Osteocyte (in vitro differentiated cells): Measurements from ENCODE around the gene PTK7. TPM values are rescaled to one million over a fixed set of nuclear protein-coding genes. Genes with fewer than 3 reads are reported as not detected.

ENCODE experiments used
- DNase-seq: peaks from one replicate; pipeline ENCODE4 v3.0.0; 2021; ENCODE audit warnings: mixed read lengths; ENCODE audit not compliant: unreplicated experiment; ENCODE audit errors: extremely low spot score
- H3K27ac Mint-ChIP-seq: one replicate; pipeline ENCODE4 v1.8.0; 2021; ENCODE audit warnings: mild to moderate bottlenecking, mixed read lengths; ENCODE audit not compliant: unreplicated experiment
- H3K27me3 Mint-ChIP-seq: one replicate; pipeline ENCODE4 v1.8.0; 2021; ENCODE audit warnings: mixed read lengths; ENCODE audit not compliant: unreplicated experiment
- H3K36me3 Mint-ChIP-seq: one replicate; pipeline ENCODE4 v1.8.0; 2021; ENCODE audit warnings: mixed read lengths; ENCODE audit not compliant: unreplicated experiment
- H3K4me1 Mint-ChIP-seq: one replicate; pipeline ENCODE4 v1.8.0; 2021; ENCODE audit warnings: mixed read lengths; ENCODE audit not compliant: unreplicated experiment
- H3K4me3 Mint-ChIP-seq: one replicate; pipeline ENCODE4 v1.8.0; 2021; ENCODE audit warnings: mild to moderate bottlenecking, moderate library complexity, mixed read lengths; ENCODE audit not compliant: unreplicated experiment
- H3K9me3 Mint-ChIP-seq: one replicate; pipeline ENCODE4 v1.8.0; 2021; ENCODE audit warnings: mixed read lengths; ENCODE audit not compliant: unreplicated experiment
- total RNA-seq: library from RNA; stranded (reverse); gene quantifications from 2 replicates; pipeline ENCODE4 v1.2.1, GENCODE V29; 2021
- TF ChIP-seq, protein P1 (sequence below): fragments of 200-600 bp; sonication (generic); IDR thresholded peaks from 2 replicates; pipeline ENCODE4 v1.5.0; 2021; ENCODE audit warnings: antibody characterized with exemption, mild to moderate bottlenecking, moderate library complexity

PTK7 gene
- total RNA-seq, 1 donor from 2014 or later: 183 TPM

DNA sequence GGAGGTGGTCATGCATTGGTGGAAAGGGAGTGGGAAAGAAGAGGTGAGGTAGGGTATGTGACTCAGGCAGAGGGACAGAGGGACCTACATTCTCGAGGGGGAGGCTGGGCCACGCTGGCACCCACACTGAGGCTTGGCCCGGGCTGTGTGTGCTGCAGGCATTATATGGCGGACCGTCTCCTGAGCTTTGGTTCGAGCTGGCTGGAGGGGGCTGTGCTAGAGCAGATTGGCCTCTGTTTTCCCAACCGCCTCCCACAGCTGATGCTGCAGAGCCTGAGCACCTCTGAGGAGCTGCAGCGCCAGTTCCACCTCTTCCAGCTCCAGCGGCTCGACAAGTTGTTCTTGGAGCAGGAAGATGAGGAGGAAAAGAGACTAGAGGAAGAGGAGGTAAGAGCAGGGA, 129.7 kb downstream of the PTK7 start:
- H3K27ac Mint-ChIP-seq: no peak overlapping the region
- H3K27me3 Mint-ChIP-seq: no peaks in the 10 kb centered on the region
- TF ChIP-seq, protein P1, sequence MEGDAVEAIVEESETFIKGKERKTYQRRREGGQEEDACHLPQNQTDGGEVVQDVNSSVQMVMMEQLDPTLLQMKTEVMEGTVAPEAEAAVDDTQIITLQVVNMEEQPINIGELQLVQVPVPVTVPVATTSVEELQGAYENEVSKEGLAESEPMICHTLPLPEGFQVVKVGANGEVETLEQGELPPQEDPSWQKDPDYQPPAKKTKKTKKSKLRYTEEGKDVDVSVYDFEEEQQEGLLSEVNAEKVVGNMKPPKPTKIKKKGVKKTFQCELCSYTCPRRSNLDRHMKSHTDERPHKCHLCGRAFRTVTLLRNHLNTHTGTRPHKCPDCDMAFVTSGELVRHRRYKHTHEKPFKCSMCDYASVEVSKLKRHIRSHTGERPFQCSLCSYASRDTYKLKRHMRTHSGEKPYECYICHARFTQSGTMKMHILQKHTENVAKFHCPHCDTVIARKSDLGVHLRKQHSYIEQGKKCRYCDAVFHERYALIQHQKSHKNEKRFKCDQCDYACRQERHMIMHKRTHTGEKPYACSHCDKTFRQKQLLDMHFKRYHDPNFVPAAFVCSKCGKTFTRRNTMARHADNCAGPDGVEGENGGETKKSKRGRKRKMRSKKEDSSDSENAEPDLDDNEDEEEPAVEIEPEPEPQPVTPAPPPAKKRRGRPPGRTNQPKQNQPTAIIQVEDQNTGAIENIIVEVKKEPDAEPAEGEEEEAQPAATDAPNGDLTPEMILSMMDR: no peak
- peaks cover 25% of the 10 kb centered on the region for H3K36me3 Mint-ChIP-seq
- no peak for DNase-seq
- no peaks in the 10 kb centered on the region for H3K4me1 Mint-ChIP-seq
- no peaks in the 10 kb centered on the region for H3K9me3 Mint-ChIP-seq
- no peak overlapping the region for H3K4me3 Mint-ChIP-seq

- Mint-ChIP-seq H3K4me1 (no peaks in the 10 kb centered on the region), H3K9me3 (no peaks in the 10 kb centered on the region), H3K27me3 (no peaks in the 10 kb centered on the region), H3K4me3 (no peak overlapping the region), H3K27ac (no peak overlapping the region), H3K36me3 (peaks cover 22% of the 10 kb centered on the region)
- no peak for DNase-seq
- TF ChIP-seq, protein P1: no peak
These were observed 131.2 kb downstream of the PTK7 start for GRCh38 chr6:43207286-43207685.

Other genes starting within 250 kb of the PTK7 start
- 77.4 and 80.5 TPM in 2 replicates for gene RPL7L1, start 196.7 kb upstream of the PTK7 start, total RNA-seq
- gene PTCRA, start 160.3 kb upstream of the PTK7 start, total RNA-seq: not detected in 2 replicates
- 69.0 and 73.6 TPM in 2 replicates for gene CNPY3, start 146.8 kb upstream of the PTK7 start, total RNA-seq
- gene GNMT, start 115.6 kb upstream of the PTK7 start, total RNA-seq: 0.44 and 0.97 TPM in 2 replicates
- gene PEX6, start 97.1 kb upstream of the PTK7 start, total RNA-seq: 27.1 and 27.3 TPM in 2 replicates
- gene PPP2R5D, start 91.7 kb upstream of the PTK7 start, total RNA-seq: 44.3 and 46.1 TPM in 2 replicates
- gene MEA1, start 62.4 kb upstream of the PTK7 start, total RNA-seq: 66.2 and 67.8 TPM in 2 replicates
- gene KLHDC3, start 62.1 kb upstream of the PTK7 start, total RNA-seq: 112 and 114 TPM in 2 replicates
- 58.1 and 66.2 TPM in 2 replicates for gene RRP36, start 54.7 kb upstream of the PTK7 start, total RNA-seq
- gene CUL7, start 22.5 kb upstream of the PTK7 start, total RNA-seq: 59.9 and 62.3 TPM in 2 replicates
- gene MRPL2, start 16.9 kb upstream of the PTK7 start, total RNA-seq: 50.7 and 55.2 TPM in 2 replicates
- 39.0 and 44.5 TPM in 2 replicates for gene KLC4, start 16.7 kb upstream of the PTK7 start, total RNA-seq
- 29.8 and 32.5 TPM in 2 replicates for gene SRF, start 95.0 kb downstream of the PTK7 start, total RNA-seq
- 39.5 and 41.9 TPM in 2 replicates for gene CUL9, start 105.9 kb downstream of the PTK7 start, total RNA-seq
- 27.2 and 35.6 TPM in 2 replicates for gene DNPH1, start 153.2 kb downstream of the PTK7 start, total RNA-seq
- 0.05 and 0.08 TPM in 2 replicates for gene TTBK1, start 167.2 kb downstream of the PTK7 start, total RNA-seq
- not detected in 2 replicates for gene SLC22A7, start 221.9 kb downstream of the PTK7 start, total RNA-seq
- 1.4 and 1.8 TPM in 2 replicates for gene CRIP3, start 232.5 kb downstream of the PTK7 start, total RNA-seq